HG02798 (cell line): ENCODE measurements around the gene SLC7A9.
"Not testable (repeated sequence)": the region's sequence is repeated elsewhere in the genome, so short reads cannot be mapped to it uniquely, and the experiment has no call there.

Experiments used
- ATAC-seq: cut with Tn5 transposase; IDR thresholded peaks from one replicate; pipeline ENCODE4 v1.9.1; 2021; ENCODE audit warnings: mild to moderate bottlenecking; ENCODE audit not compliant: unreplicated experiment, poor library complexity

The SLC7A9 gene

GRCh38 chr19:32866061-32866460 is 3.5 kb downstream of the SLC7A9 start:
- ATAC-seq: no peak

GRCh38 chr19:32865326-32865725 is 4.2 kb downstream of the SLC7A9 start:
- no peak for ATAC-seq

- ATAC-seq: no peak
These were observed 5.1 kb downstream of the SLC7A9 start for GRCh38 chr19:32864318-32865007.

GRCh38 chr19:32863841-32864240 is 5.7 kb downstream of the SLC7A9 start:
- no peak for ATAC-seq

DNA sequence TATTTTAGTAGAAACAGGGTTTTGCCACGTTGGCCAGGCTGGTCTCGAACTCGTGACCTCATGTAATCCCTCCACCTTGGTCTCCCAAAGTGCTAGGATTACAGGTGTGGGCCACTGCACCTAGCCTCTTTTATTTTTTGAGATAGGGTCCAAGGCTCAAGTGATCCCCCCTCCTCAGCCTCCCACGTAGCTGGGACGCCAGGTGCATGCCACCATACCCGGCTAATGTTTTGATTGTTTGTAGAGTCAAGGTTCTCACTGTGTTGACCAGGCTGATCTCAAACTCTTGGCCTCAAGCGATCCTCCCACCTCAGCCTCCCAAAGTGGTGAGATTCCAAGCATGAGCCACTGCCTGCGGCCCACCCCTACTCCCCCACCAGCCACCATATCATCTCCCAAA is 6.3 kb downstream of the SLC7A9 start:
- no peak for ATAC-seq

DNA sequence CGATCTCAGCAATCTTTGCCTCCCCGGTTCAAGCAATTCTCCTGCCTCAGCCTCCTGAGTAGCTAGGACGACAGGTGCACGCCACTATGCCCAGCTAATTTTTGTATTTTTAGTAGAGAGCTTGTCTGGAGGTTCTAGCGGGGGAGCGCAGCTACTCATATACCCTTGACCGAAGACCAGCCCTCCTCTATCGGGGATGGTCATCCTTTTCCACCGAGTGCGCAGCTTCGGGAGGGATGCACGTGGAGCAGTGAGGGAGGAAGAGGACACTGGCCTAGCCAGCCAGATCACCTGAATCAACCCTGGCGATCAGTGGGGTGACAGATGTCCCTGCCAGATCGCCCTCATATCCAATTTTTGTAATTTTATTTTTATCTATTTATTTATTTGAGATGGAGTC is 6.8 kb downstream of the SLC7A9 start:
- no peak for ATAC-seq

GRCh38 chr19:32862173-32862572 is 7.4 kb downstream of the SLC7A9 start:
- ATAC-seq: no peak

DNA sequence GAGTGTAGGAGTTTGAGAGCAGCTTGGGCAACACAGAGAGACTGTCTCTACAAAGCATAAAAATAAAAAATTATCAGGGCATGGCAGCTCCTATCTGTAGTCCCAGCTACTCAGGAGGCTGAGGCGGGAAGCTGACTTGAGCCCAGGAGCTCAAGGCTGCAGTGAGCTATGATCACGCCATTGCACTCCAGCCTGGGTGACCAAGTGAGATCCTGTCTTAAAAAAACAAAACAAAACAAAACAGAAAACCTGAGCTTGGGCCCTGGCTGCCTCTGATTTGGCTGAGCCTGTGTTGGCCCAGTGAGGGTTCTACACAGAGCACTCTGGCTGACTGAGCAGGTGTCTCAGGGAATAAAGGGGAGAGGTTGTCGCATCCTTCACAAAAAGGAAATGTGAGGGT is 8.0 kb downstream of the SLC7A9 start:
- ATAC-seq: no peak

- no peak for ATAC-seq
These were observed 10.0 kb downstream of the SLC7A9 start for GRCh38 chr19:32859591-32859990.

GRCh38 chr19:32858559-32858958 is 11.0 kb downstream of the SLC7A9 start:
- no peak for ATAC-seq

DNA sequence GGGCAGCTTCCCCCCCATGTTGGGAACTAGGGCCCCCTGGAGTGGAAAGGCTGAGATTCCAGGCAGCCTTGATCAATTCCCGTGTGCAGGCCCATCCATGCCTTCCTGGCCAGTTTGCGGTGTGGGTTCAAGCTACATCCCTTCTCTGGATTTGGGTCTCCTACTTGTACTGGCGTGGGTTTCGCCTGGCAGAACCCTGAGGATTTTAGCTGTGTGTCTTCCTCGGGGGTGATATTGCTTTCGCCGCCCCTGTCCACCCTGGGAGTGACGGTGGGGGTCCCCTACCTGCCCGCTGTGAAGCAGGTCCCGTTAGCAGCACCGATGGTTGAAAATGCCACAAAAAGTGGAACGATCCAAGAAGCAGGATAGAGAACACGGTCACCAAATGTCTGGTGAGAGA is 11.4 kb downstream of the SLC7A9 start:
- no peak for ATAC-seq

DNA sequence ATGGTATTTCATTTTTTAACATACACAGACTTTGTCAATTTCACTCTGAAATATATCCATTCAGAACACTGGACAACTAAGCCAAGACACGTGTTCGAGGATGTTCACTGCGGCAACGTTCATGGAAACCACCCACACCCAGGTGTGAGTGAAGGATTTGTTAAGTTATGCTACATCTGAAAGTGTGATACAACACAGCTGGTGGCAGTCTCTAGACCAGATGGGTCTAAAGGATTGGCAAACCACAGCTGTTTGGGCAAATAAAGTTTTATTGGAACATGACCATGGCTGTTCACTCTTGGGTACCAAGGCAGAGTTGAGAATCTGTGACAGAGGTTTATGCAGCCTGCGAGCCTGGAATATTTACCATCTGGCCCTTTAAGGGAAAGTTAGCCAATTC is 12.0 kb downstream of the SLC7A9 start:
- ATAC-seq: no peak

DNA sequence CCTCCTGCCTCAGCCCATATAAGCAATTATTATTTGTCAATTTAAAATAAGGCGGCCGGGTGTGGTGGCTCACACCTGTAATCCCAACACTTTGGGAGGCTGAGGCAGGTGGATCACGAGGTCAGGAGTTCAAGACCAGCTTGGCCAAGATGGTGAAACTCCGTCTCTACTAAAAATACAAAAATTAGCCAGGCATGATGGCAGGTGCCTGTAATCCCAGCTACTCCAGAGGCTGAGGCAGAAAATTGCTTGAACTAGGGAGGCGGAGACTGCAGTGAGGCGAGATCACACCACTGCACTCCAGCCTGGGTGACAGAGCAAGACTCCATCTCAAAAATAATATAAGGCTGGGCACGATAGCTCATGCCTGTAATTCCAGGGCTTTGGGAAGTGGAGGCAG is 12.7 kb downstream of the SLC7A9 start:
- ATAC-seq: not testable (repeated sequence)

GRCh38 chr19:32852216-32852615 is 17.4 kb downstream of the SLC7A9 start:
- ATAC-seq: no peak

GRCh38 chr19:32848035-32848434 is 21.5 kb downstream of the SLC7A9 start:
- not testable (repeated sequence) for ATAC-seq

DNA sequence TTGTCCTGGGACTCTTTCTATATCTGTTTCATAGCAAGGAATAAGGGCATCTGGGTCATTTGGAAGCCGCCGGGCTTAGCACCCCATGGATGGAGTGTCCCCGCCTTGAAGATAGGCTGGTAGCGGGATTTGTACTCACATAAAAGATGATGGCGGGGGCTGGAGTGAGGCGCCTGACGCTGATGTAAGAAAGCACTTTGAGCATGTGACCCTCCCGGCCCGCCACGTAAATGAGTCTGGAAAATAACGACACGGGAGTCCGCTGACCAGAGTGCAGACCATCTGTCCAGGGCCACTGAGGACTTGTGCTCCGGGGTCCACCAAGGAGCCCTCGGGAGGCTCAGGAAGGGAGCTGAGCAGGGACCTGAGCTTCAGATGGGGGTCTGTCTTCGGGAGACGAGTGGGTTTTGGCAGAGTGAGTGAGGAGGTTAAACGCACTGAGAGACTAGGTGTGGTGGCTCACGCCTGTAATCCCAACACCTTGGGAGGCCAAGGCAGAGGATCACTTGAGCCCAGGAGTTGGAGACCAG is 25.8 kb downstream of the SLC7A9 start:
- no peak for ATAC-seq

DNA sequence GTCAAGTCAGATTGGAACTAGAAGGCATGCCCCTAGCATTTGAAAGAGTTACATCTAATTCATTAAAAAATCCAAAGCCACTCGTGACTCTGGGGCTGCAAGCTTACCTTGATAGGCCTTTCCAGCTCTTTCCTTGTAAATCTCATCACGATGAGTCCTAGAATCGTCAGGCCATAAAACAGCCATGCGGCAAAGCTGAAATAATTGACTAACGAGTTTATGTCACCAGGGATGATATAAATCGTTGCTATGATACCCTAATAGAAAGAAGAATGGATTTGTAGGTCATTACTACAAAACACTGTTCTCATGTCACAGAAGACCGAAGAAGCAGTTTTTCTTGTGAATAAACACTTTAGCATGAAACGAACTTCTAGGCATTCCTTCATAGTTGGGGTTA is 27.5 kb downstream of the SLC7A9 start:
- no peak for ATAC-seq

GRCh38 chr19:32837531-32837930 is 32.0 kb downstream of the SLC7A9 start:
- no peak for ATAC-seq

- ATAC-seq: not testable (repeated sequence)
These were observed 36.2 kb downstream of the SLC7A9 start for GRCh38 chr19:32833388-32833787.

- not testable (repeated sequence) for ATAC-seq
These were observed 36.7 kb downstream of the SLC7A9 start for GRCh38 chr19:32832825-32833224.

- ATAC-seq: not testable (repeated sequence)
These were observed 37.5 kb downstream of the SLC7A9 start for GRCh38 chr19:32832094-32832493.

DNA sequence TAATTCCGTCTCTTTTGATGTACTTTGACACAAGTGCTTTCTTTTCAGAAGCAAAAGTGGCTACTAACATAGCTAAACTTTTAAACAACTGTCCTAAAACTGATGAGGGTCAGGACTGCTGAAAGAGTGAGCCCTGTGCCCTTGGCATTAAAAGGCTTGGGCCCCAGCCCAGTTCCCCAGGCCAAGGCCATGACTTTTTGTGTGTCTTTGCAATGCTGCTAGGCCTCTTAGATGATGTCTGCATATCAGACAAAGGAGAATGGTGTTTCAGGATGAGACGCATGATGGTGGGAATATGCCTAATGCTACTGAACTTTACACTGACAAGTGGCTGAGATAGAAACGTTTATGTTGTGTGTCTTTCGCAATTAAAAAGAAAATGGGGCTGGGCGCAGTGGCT is 38.0 kb downstream of the SLC7A9 start:
- ATAC-seq: no peak
